PC-9 (cell line): Measurements from ENCODE around the gene NTF4.
"Not testable (repeated sequence)": the region's sequence is repeated elsewhere in the genome, so short reads cannot be mapped to it uniquely, and the experiment has no call there.

Experiments
- CTCF ChIP-seq: fragments of 200-600 bp; sonication (generic); conservative IDR thresholded peaks from 2 replicates; pipeline ENCODE4 v1.6.1; 2017; ENCODE audit warnings: mixed run types, antibody characterized with exemption, mild to moderate bottlenecking, moderate library complexity
- EZH2 ChIP-seq: fragments of 200-600 bp; sonication (generic); IDR thresholded peaks from 2 replicates; pipeline ENCODE4 v1.8.0; 2017; ENCODE audit warnings: antibody characterized with exemption, low read depth

GRCh38 chr19:49036815-49037214 lies 27.8 kb downstream of the NTF4 start, which contains the start of gene CGB1:
- peak; percentile 99 for TF ChIP-seq CTCF
- TF ChIP-seq EZH2 = not testable (repeated sequence)
